Mucosa of descending colon (tissue), 3 donors: ENCODE measurements around the gene S100A6. TPM values are rescaled to one million over a fixed set of nuclear protein-coding genes. Genes with fewer than 3 reads are reported as not detected.
A peak's percentile ranks its signal among the peaks of the same experiment; 100 is the strongest.

Source experiments
- ATAC-seq: fragments of 200-7000 bp; cut with Tn5 transposase; one replicate; pipeline ENCODE4 v1.9.1; 2020; ENCODE audit warnings: mild to moderate bottlenecking, moderate library complexity
- DNase-seq, 3 donors: peaks; one replicate each; pipeline ENCODE4 v3.0.0-alpha.2; 2020
- H3K36me3 ChIP-seq: fragments of 200-600 bp; one replicate; pipeline ENCODE4 v1.8.0; 2021; ENCODE audit warnings: low read depth, mild to moderate bottlenecking
- H3K4me1 ChIP-seq: fragments of 200-600 bp; one replicate; pipeline ENCODE4 v1.8.0; 2021; ENCODE audit warnings: low read depth, mild to moderate bottlenecking
- H3K4me3 ChIP-seq: fragments of 200-600 bp; one replicate; pipeline ENCODE4 v1.8.0; 2021; ENCODE audit warnings: mild to moderate bottlenecking
- H3K9me3 ChIP-seq: fragments of 200-600 bp; one replicate; pipeline ENCODE4 v1.8.0; 2021; ENCODE audit warnings: mild to moderate bottlenecking
- CTCF ChIP-seq: fragments of 200-600 bp; IDR thresholded peaks from one replicate; pipeline ENCODE4 v1.8.0; 2022; ENCODE audit warnings: antibody characterized with exemption, mild to moderate bottlenecking
- intact Hi-C, 2 donors: fragments of 100-400 bp; cut with DNase I in 1 of 2; cut with micrococcal nuclease in 1 of 2; formaldehyde crosslinking; loops; one replicate each; pipeline versions ENCODE4 v1.11.0 to v1.11.1; 2022; cut with DNase I, micrococcal nuclease
- total RNA-seq, 3 donors: library from RNA; stranded (reverse); fragmentation: NEBNext Ultra II Directional in 2 of 3; extraction: Animal tissue kit (Norgen Biotek cat#: 25700) in 2 of 3; gene quantifications; one replicate each; pipeline versions ENCODE4 v1.2.1 to v1.2.4, GENCODE V29; 2021 to 2023
- donor health status: DM: no; HTN: no; CAD: no; lungs with moderate emphysema.
- donor health status: DM: no; HTN: no; CAD: no.
- donor health status: DM: no; HTN: yes; CAD: no.

Gene S100A6
- total RNA-seq, 3 donors from 2014 or later, result 1,327 to 1,659 (median 1,382) TPM

GRCh38 chr1:153571706-153572105 is 35.9 kb upstream of the S100A6 start:
- H3K4me3 ChIP-seq, result no peak overlapping the region
- DNase-seq (no peak), ATAC-seq (no peak)
- H3K36me3 ChIP-seq, result no peaks in the 10 kb centered on the region
- H3K9me3 ChIP-seq, result peaks cover 2% of the 10 kb centered on the region
- peaks cover 22% of the 10 kb centered on the region for H3K4me1 ChIP-seq
- TF ChIP-seq CTCF, result no peak
- intact Hi-C loops, result no loop called here

- peaks cover 30% of the 10 kb centered on the region for H3K4me1 ChIP-seq
- intact Hi-C loops, result no loop called here
- no peak overlapping the region for H3K4me3 ChIP-seq
- no peak for TF ChIP-seq CTCF
- DNase-seq, result no peak
- no peaks in the 10 kb centered on the region for H3K36me3 ChIP-seq
- peaks cover 2% of the 10 kb centered on the region for H3K9me3 ChIP-seq
- no peak for ATAC-seq
These were observed 35.1 kb upstream of the S100A6 start for GRCh38 chr1:153570874-153571273.

- no peaks in the 10 kb centered on the region for H3K9me3 ChIP-seq
- no peak for TF ChIP-seq CTCF
- H3K36me3 ChIP-seq, result no peaks in the 10 kb centered on the region
- intact Hi-C loops, result loop anchor here (2.0 to 5.0 kb wide), 3 partner anchors 37 to 59 kb away; no protein-coding TSS in a partner anchor
- DNase-seq (no peak), ATAC-seq (no peak)
- no peak overlapping the region for H3K4me3 ChIP-seq
- peaks cover 37% of the 10 kb centered on the region for H3K4me1 ChIP-seq
These were observed 33.7 kb upstream of the S100A6 start for GRCh38 chr1:153569465-153569864.

- Histone ChIP-seq H3K4me3 (no peak overlapping the region), H3K4me1 (peaks cover 36% of the 10 kb centered on the region)
These were observed 32.7 kb upstream of the S100A6 start for GRCh38 chr1:153568367-153569099.

GRCh38 chr1:153567621-153568366 is 32.0 kb upstream of the S100A6 start:
- no peaks in the 10 kb centered on the region for H3K36me3 ChIP-seq
- intact Hi-C loops, result loop anchor here (2.0 to 5.0 kb wide), 3 partner anchors 35 to 57 kb away; no protein-coding TSS in a partner anchor
- no peaks in the 10 kb centered on the region for H3K9me3 ChIP-seq
- peaks cover 33% of the 10 kb centered on the region for H3K4me1 ChIP-seq
- TF ChIP-seq CTCF, result no peak
- DNase-seq, result peak in 1 of 3 donors; percentile 59
- ATAC-seq, result no peak
- no peak overlapping the region for H3K4me3 ChIP-seq

More at GRCh38 chr1:153568367-153569099, 32.7 kb upstream of the S100A6 start:
- Histone ChIP-seq H3K9me3 (no peaks in the 10 kb centered on the region), H3K36me3 (no peaks in the 10 kb centered on the region)
- intact Hi-C loops, result loop anchor here (2.0 to 5.0 kb wide), 3 partner anchors 36 to 58 kb away; no protein-coding TSS in a partner anchor
- ATAC-seq, result peak; percentile 58
- DNase-seq, result peak; percentile 90 to 95 (median 93)
- peak; percentile 99 for TF ChIP-seq CTCF
